Neural cell (in vitro differentiated cells): Measurements from ENCODE around the gene TRIO. TPM values are rescaled to one million over a fixed set of nuclear protein-coding genes. Genes with fewer than 3 reads are reported as not detected.

Experiments used
- H2AFZ ChIP-seq: fragments of 200-600, 300-800 bp; sonication (generic), shearing (Covaris generic); 2 replicates; pipeline ENCODE4 v1.6.0; 2014; ENCODE audit warnings: low read depth, mild to moderate bottlenecking, antibody characterized with exemption, low read length, moderate library complexity
- H3F3A ChIP-seq: fragments of 200-600 bp; shearing (Covaris generic); 2 replicates; pipeline ENCODE4 v1.6.1; 2016; ENCODE audit warnings: mild to moderate bottlenecking, moderate library complexity, mixed read lengths, antibody characterized with exemption, low read length; ENCODE audit not compliant: insufficient read depth, poor library complexity, severe bottlenecking
- H3K27ac ChIP-seq: fragments of 200-600, 300-800 bp; sonication (generic), shearing (Covaris generic); 2 replicates; pipeline ENCODE4 v1.5.1; 2014; ENCODE audit warnings: mild to moderate bottlenecking, low read length, moderate library complexity
- H3K27me3 ChIP-seq: fragments of 300-800, 200-600 bp; sonication (generic), shearing (Covaris generic); 2 replicates; pipeline ENCODE4 v1.6.0; 2014; ENCODE audit warnings: mild to moderate bottlenecking, low read depth, low read length, moderate library complexity; ENCODE audit not compliant: insufficient read depth
- H3K36me3 ChIP-seq: fragments of 300-800, 200-600 bp; sonication (generic), shearing (Covaris generic); 2 replicates; pipeline ENCODE4 v1.5.1; 2014; ENCODE audit warnings: mild to moderate bottlenecking, antibody characterized with exemption, low read length, moderate library complexity; ENCODE audit not compliant: insufficient read depth
- H3K4me2 ChIP-seq: fragments of 300-800, 200-600 bp; sonication (generic), shearing (Covaris generic); 2 replicates; pipeline ENCODE4 v1.6.0; 2014; ENCODE audit warnings: mild to moderate bottlenecking, low read length
- H3K4me3 ChIP-seq: fragments of 300-800, 200-600 bp; sonication (generic), shearing (Covaris generic); 2 replicates; pipeline ENCODE4 v1.5.1; 2014; ENCODE audit warnings: mild to moderate bottlenecking, low read length, moderate library complexity
- H3K79me2 ChIP-seq: fragments of 200-600 bp; shearing (Covaris generic); replicated peaks from 2 replicates; pipeline ENCODE4 v1.6.0; 2014; ENCODE audit warnings: mild to moderate bottlenecking, low read length, moderate library complexity; ENCODE audit not compliant: insufficient read depth
- H3K9ac ChIP-seq: fragments of 300-800, 200-600 bp; sonication (generic), shearing (Covaris generic); 2 replicates; pipeline ENCODE4 v1.6.1; 2016; ENCODE audit warnings: mild to moderate bottlenecking, low read length, mixed read lengths
- H3K9me2 ChIP-seq: fragments of 200-600 bp; shearing (Covaris generic); 2 replicates; pipeline ENCODE4 v1.6.1; 2016; ENCODE audit warnings: mild to moderate bottlenecking, low read length, mixed read lengths; ENCODE audit not compliant: insufficient read depth
- H3K9me3 ChIP-seq: fragments of 200-600, 300-800 bp; sonication (generic), shearing (Covaris generic); 2 replicates; pipeline ENCODE4 v1.6.1; 2016; ENCODE audit warnings: mild to moderate bottlenecking, mixed run types, low read length, moderate library complexity, mixed read lengths
- H4K20me1 ChIP-seq: fragments of 200-600 bp; shearing (Covaris generic); 2 replicates; pipeline ENCODE4 v1.6.1; 2016; ENCODE audit warnings: mild to moderate bottlenecking, mixed run types; ENCODE audit not compliant: insufficient read depth
- CTCF ChIP-seq: fragments of 450-650 bp; IDR thresholded peaks from 2 replicates; pipeline ENCODE4 v1.5.1; 2014; ENCODE audit warnings: antibody characterized with exemption, mild to moderate bottlenecking, moderate library complexity; ENCODE audit not compliant: poor library complexity, severe bottlenecking
- EP300 ChIP-seq: fragments of 450-650 bp; conservative IDR thresholded peaks from 2 replicates; pipeline ENCODE4 v1.6.1; 2014; ENCODE audit warnings: antibody characterized with exemption, mild to moderate bottlenecking, moderate library complexity; ENCODE audit not compliant: poor library complexity, severe bottlenecking
- EZH2 ChIP-seq: fragments of 200-600, 300-800 bp; shearing (Covaris generic), sonication (generic); IDR thresholded peaks from 2 replicates; pipeline ENCODE4 v1.6.1; 2014; ENCODE audit warnings: antibody characterized with exemption, low read length, borderline replicate concordance, mild to moderate bottlenecking; ENCODE audit not compliant: insufficient read depth, poor library complexity, severe bottlenecking
- MXI1 ChIP-seq: fragments of 450-650 bp; conservative IDR thresholded peaks from 2 replicates; pipeline ENCODE4 v1.6.1; 2014; ENCODE audit warnings: antibody characterized with exemption, mild to moderate bottlenecking; ENCODE audit not compliant: poor library complexity, severe bottlenecking
- POLR2AphosphoS5 ChIP-seq: IDR thresholded peaks from 2 replicates; pipeline ENCODE4 v1.6.1; 2012
- RAD21 ChIP-seq: fragments of 450-650 bp; conservative IDR thresholded peaks from 2 replicates; pipeline ENCODE4 v1.6.1; 2014; ENCODE audit warnings: antibody characterized with exemption, mild to moderate bottlenecking, moderate library complexity
- REST ChIP-seq: IDR thresholded peaks from 2 replicates; pipeline ENCODE4 v1.6.1; 2012; ENCODE audit warnings: borderline replicate concordance
- SMC3 ChIP-seq: fragments of 450-650 bp; conservative IDR thresholded peaks from 2 replicates; pipeline ENCODE4 v1.6.1; 2014; ENCODE audit warnings: antibody characterized with exemption, mild to moderate bottlenecking, moderate library complexity; ENCODE audit not compliant: poor library complexity
- TAF1 ChIP-seq: IDR thresholded peaks from 2 replicates; pipeline ENCODE4 v1.6.1; 2012; ENCODE audit warnings: low read depth
- polyA plus RNA-seq: library from polyadenylated mRNA; depleted of rRNA; stranded (reverse); fragments of >200 nt; gene quantifications from 2 replicates; pipeline ENCODE4 v1.2.3, GENCODE V29; 2014

TRIO gene
- polyA plus RNA-seq, 1 donor from 2014 or later: 168 TPM

GRCh38 chr5:14246350-14247053, 103.4 kb downstream of the TRIO start:
- Histone ChIP-seq H3K79me2 (peaks cover 81% of the 10 kb centered on the region), H2AFZ (no peak overlapping the region), H3K9me3 (no peaks in the 10 kb centered on the region), H3K9ac (no peak overlapping the region), H3K9me2 (no peaks in the 10 kb centered on the region), H3K4me3 (no peak overlapping the region), H3K27me3 (no peaks in the 10 kb centered on the region), H3F3A (peaks cover 20% of the 10 kb centered on the region), H3K27ac (no peak overlapping the region), H3K36me3 (no peaks in the 10 kb centered on the region), H4K20me1 (no peaks in the 10 kb centered on the region), H3K4me2 (no peak overlapping the region)
- TF ChIP-seq RAD21 (no peak), EZH2 (no peak), REST (no peak), TAF1 (no peak), CTCF (no peak), MXI1 (no peak)

DNA sequence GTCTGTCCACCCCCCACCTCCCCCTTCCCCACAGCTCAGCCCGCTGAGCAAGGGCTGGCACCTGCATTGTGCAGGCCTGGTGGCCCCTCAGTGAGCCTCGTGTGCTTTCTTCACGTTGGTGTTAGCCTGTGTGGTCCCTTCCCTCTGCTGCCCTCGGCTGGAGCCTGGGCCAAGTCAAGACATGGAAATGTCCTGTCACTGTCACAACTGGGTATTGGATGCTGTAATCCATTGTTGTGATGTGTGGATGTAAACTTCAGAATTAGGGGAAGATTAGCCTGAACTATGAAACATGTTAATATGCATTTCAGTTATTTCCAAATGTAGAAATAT, 103.9 kb downstream of the TRIO start:
- no peaks in the 10 kb centered on the region for H4K20me1 ChIP-seq
- no peak overlapping the region for H3K4me2 ChIP-seq
- no peak overlapping the region for H3K27ac ChIP-seq
- H3K9ac ChIP-seq: no peak overlapping the region
- H2AFZ ChIP-seq: no peak overlapping the region
- peaks cover 82% of the 10 kb centered on the region for H3K79me2 ChIP-seq
- peaks cover 20% of the 10 kb centered on the region for H3F3A ChIP-seq
- H3K36me3 ChIP-seq: no peaks in the 10 kb centered on the region
- H3K4me3 ChIP-seq: no peak overlapping the region
- TF ChIP-seq POLR2AphosphoS5 (no peak), RAD21 (no peak), SMC3 (no peak), TAF1 (no peak), MXI1 (no peak), CTCF (no peak), EP300 (no peak), EZH2 (no peak), REST (no peak)
- no peaks in the 10 kb centered on the region for H3K9me3 ChIP-seq
- H3K9me2 ChIP-seq: no peaks in the 10 kb centered on the region
- no peaks in the 10 kb centered on the region for H3K27me3 ChIP-seq
